ENCODE measurements around the gene PPP2R2B.

The PPP2R2B gene

GRCh38 chr5:146878476-146879172 lies at the start of gene PPP2R2B:
TSS of gene PPP2R2B (minus strand) at chr5:146878757.
- H3K4me3 ChIP-seq (ENCODE audit: low read depth, low read length) = no peak within 1 kb of the TSS
- TF ChIP-seq CTCF (IDR thresholded peaks at IDR 0.05; ENCODE audit: borderline replicate concordance, insufficient read depth, low read depth, low read length) = no peak

- TF ChIP-seq CTCF (IDR thresholded peaks at IDR 0.05; ENCODE audit: borderline replicate concordance, insufficient read depth, low read depth, low read length) = no peak
- no peak overlapping the region for H3K4me3 ChIP-seq (ENCODE audit: low read depth, low read length)
These were observed 45.6 kb upstream of the PPP2R2B start for GRCh38 chr5:146924132-146924531.

GRCh38 chr5:146921225-146921624 lies 42.7 kb upstream of the PPP2R2B start:
- H3K4me3 ChIP-seq (ENCODE audit: low read depth, low read length) = no peak overlapping the region
- no peak for TF ChIP-seq CTCF (IDR thresholded peaks at IDR 0.05; ENCODE audit: borderline replicate concordance, insufficient read depth, low read depth, low read length)

- no peak overlapping the region for H3K4me3 ChIP-seq (ENCODE audit: low read depth, low read length)
- no peak for TF ChIP-seq CTCF (IDR thresholded peaks at IDR 0.05; ENCODE audit: borderline replicate concordance, insufficient read depth, low read depth, low read length)
These were observed 41.9 kb upstream of the PPP2R2B start for GRCh38 chr5:146920351-146920881.

- no peak for TF ChIP-seq CTCF (IDR thresholded peaks at IDR 0.05; ENCODE audit: borderline replicate concordance, insufficient read depth, low read depth, low read length)
- H3K4me3 ChIP-seq (ENCODE audit: low read depth, low read length) = no peak overlapping the region
These were observed 40.7 kb upstream of the PPP2R2B start for GRCh38 chr5:146919304-146919703.

GRCh38 chr5:146917931-146918330 lies 39.4 kb upstream of the PPP2R2B start:
- TF ChIP-seq CTCF (IDR thresholded peaks at IDR 0.05; ENCODE audit: borderline replicate concordance, insufficient read depth, low read depth, low read length) = no peak
- no peak overlapping the region for H3K4me3 ChIP-seq (ENCODE audit: low read depth, low read length)

- no peak for TF ChIP-seq CTCF (IDR thresholded peaks at IDR 0.05; ENCODE audit: borderline replicate concordance, insufficient read depth, low read depth, low read length)
- no peak overlapping the region for H3K4me3 ChIP-seq (ENCODE audit: low read depth, low read length)
These were observed 34.3 kb upstream of the PPP2R2B start for GRCh38 chr5:146912874-146913273.
